Hepatocyte (in vitro differentiated cells): Measurements from ENCODE around the gene HOXC4. TPM values are rescaled to one million over a fixed set of nuclear protein-coding genes. Genes with fewer than 3 reads are reported as not detected.
A peak's percentile ranks its signal among the peaks of the same experiment; 100 is the strongest.

ENCODE experiments used
- DNase-seq: peaks from one replicate; pipeline ENCODE4 v3.0.0-alpha.2; 2016; ENCODE audit warnings: low spot score
- H2AFZ ChIP-seq: fragments of 200-600 bp; sonication (generic); 2 replicates; pipeline ENCODE4 v1.6.0; 2016; ENCODE audit warnings: antibody characterized with exemption, mild to moderate bottlenecking
- H3K27ac ChIP-seq: fragments of 200-600 bp; sonication (generic); 2 replicates; pipeline ENCODE4 v1.5.1; 2016; ENCODE audit warnings: mild to moderate bottlenecking
- H3K27me3 ChIP-seq: fragments of 200-600 bp; sonication (generic); 2 replicates; pipeline ENCODE4 v1.6.1; 2016
- H3K36me3 ChIP-seq: fragments of 200-600 bp; sonication (generic); replicated peaks from 2 replicates; pipeline ENCODE4 v1.5.1; 2016; ENCODE audit warnings: low read depth; ENCODE audit not compliant: insufficient read depth
- H3K4me1 ChIP-seq: fragments of 200-600 bp; sonication (generic); 2 replicates; pipeline ENCODE4 v1.5.1; 2016; ENCODE audit warnings: mild to moderate bottlenecking, moderate library complexity; ENCODE audit not compliant: insufficient read depth
- H3K4me2 ChIP-seq: fragments of 200-600 bp; sonication (generic); 2 replicates; pipeline ENCODE4 v1.6.0; 2016
- H3K4me3 ChIP-seq: fragments of 200-600 bp; sonication (generic); 2 replicates; pipeline ENCODE4 v1.5.1; 2016; ENCODE audit warnings: mild to moderate bottlenecking
- H3K79me2 ChIP-seq: fragments of 200-600 bp; sonication (generic); 2 replicates; pipeline ENCODE4 v1.6.0; 2017; ENCODE audit warnings: mild to moderate bottlenecking
- H3K9me2 ChIP-seq: fragments of 200-600 bp; sonication (generic); replicated peaks from 2 replicates; pipeline ENCODE4 v1.6.0; 2017; ENCODE audit warnings: mild to moderate bottlenecking; ENCODE audit not compliant: insufficient read depth
- H3K9me3 ChIP-seq: fragments of 200-600 bp; sonication (generic); 2 replicates; pipeline ENCODE4 v1.5.1; 2016; ENCODE audit warnings: low read depth, mild to moderate bottlenecking
- H4K20me1 ChIP-seq: fragments of 200-600 bp; sonication (generic); 2 replicates; pipeline ENCODE4 v1.6.0; 2016; ENCODE audit warnings: mild to moderate bottlenecking; ENCODE audit not compliant: insufficient read depth, poor library complexity, severe bottlenecking
- EZH2 ChIP-seq: fragments of 200-600 bp; sonication (generic); IDR thresholded peaks from 2 replicates; pipeline ENCODE4 v1.6.1; 2016; ENCODE audit warnings: antibody characterized with exemption, mild to moderate bottlenecking, borderline replicate concordance
- EZH2phosphoT487 ChIP-seq: fragments of 200-600 bp; sonication (generic); IDR thresholded peaks from one replicate; pipeline ENCODE4 v1.6.1; 2018; ENCODE audit warnings: antibody characterized with exemption, mild to moderate bottlenecking, low read depth, moderate library complexity; ENCODE audit not compliant: unreplicated experiment, severe bottlenecking
- WGBS: methylation state at CpG from one replicate; pipeline ENCODE4 v1.1.6; 2016; ENCODE audit warnings: low lambda C conversion rate; ENCODE audit errors: missing lambda C conversion rate; 5-methylcytosine and 5-hydroxymethylcytosine counted together
- polyA plus RNA-seq: library from polyadenylated mRNA; unstranded; fragments of >200 nt; fragmentation: Nextera tagmentation; extraction: Ambion mirVana; gene quantifications from 2 replicates; pipeline ENCODE4 v1.2.1, GENCODE V29; 2016
- total RNA-seq: library from RNA; depleted of rRNA; stranded (reverse); fragments of >200 nt; gene quantifications from 2 replicates; pipeline ENCODE4 v1.2.3, GENCODE V29; 2014
- TF ChIP-seq, protein P1 (sequence below): fragments of 200-600 bp; sonication (generic); IDR thresholded peaks from 2 replicates; pipeline ENCODE4 v1.5.1; 2016; ENCODE audit warnings: antibody characterized with exemption, mild to moderate bottlenecking; ENCODE audit not compliant: poor library complexity

HOXC4 gene
- total and polyA plus RNA-seq, 2 experiments from 2014 or later = 2.1 to 4.4 TPM

DNA sequence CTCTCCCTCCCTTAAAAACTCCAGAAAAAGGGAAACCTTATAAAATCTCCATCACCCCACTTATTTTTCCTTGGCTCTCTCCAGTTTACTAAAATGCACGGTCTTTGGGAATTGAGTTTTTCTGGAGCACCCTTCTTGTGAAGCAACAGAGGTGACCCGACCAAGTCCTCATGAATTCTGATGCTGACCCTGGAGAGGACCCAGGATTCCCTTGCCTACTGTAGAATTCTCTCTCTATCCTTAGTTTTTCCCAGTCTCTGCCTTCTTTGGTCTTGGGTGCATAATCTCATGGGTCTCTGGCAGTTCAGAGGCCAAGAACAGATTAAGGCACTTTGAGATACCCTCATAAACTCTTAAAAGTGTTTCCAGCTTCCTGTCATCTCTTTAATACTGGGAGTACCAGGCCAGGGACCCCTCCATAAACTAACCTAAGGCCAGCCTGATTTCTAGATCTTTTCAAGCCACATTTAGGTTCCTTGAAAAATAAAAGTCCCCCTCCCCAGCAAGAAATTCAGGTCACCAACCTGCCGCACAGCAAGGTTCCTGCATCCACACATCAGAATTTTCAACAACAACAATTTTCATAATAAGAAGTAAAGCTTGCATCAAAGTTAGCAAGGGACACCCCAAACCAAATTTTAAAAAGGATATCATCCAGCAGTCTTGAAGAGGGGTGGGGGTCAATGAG lies 5.1 kb upstream of the HOXC4 start:
- no peak overlapping the region for H3K27ac ChIP-seq
- H3K27me3 ChIP-seq = peaks cover 96% of the 10 kb centered on the region
- H4K20me1 ChIP-seq = no peaks in the 10 kb centered on the region
- H3K4me1 ChIP-seq = peaks cover 23% of the 10 kb centered on the region
- H2AFZ ChIP-seq = no peak overlapping the region
- WGBS = 42% methylated on average over 3 of the region's 3 CpGs
- H3K9me3 ChIP-seq = no peaks in the 10 kb centered on the region
- DNase-seq = no peak
- no peak overlapping the region for H3K4me3 ChIP-seq
- H3K9me2 ChIP-seq = no peaks in the 10 kb centered on the region
- TF ChIP-seq EZH2phosphoT487 = no peak
- no peak for TF ChIP-seq EZH2
- TF ChIP-seq, protein P1, sequence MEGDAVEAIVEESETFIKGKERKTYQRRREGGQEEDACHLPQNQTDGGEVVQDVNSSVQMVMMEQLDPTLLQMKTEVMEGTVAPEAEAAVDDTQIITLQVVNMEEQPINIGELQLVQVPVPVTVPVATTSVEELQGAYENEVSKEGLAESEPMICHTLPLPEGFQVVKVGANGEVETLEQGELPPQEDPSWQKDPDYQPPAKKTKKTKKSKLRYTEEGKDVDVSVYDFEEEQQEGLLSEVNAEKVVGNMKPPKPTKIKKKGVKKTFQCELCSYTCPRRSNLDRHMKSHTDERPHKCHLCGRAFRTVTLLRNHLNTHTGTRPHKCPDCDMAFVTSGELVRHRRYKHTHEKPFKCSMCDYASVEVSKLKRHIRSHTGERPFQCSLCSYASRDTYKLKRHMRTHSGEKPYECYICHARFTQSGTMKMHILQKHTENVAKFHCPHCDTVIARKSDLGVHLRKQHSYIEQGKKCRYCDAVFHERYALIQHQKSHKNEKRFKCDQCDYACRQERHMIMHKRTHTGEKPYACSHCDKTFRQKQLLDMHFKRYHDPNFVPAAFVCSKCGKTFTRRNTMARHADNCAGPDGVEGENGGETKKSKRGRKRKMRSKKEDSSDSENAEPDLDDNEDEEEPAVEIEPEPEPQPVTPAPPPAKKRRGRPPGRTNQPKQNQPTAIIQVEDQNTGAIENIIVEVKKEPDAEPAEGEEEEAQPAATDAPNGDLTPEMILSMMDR = no peak
- no peak overlapping the region for H3K4me2 ChIP-seq
- H3K36me3 ChIP-seq = no peaks in the 10 kb centered on the region
- no peaks in the 10 kb centered on the region for H3K79me2 ChIP-seq

DNA sequence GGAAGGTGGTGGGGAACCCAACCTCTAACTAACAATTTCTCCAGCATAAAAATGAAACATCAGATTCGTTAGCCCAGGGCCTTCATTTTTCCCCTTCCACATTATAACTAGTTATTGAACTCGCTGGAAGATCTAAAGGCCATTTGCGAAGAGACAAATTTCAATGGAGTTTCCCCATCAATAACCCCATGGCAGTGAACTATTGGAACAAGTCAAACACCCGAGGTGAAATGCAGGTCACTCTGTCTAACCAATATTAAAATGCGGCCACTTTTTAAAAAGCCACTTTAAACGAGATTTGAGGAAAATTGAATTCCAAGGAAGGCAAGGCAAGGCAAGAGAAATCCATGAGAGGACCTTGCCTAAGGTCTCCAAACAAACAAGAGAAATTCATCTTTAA lies 4.5 kb upstream of the HOXC4 start:
- H4K20me1 ChIP-seq = no peaks in the 10 kb centered on the region
- 53% methylated on average over 6 of the region's 6 CpGs for WGBS
- H3K4me2 ChIP-seq = no peak overlapping the region
- H3K4me3 ChIP-seq = no peak overlapping the region
- no peaks in the 10 kb centered on the region for H3K9me3 ChIP-seq
- DNase-seq = no peak
- H3K27me3 ChIP-seq = peaks cover 99% of the 10 kb centered on the region
- TF ChIP-seq, protein P1 = no peak
- TF ChIP-seq EZH2phosphoT487 = no peak
- no peak for TF ChIP-seq EZH2
- H3K79me2 ChIP-seq = no peaks in the 10 kb centered on the region
- no peak overlapping the region for H3K27ac ChIP-seq
- no peak overlapping the region for H2AFZ ChIP-seq
- H3K36me3 ChIP-seq = no peaks in the 10 kb centered on the region
- H3K4me1 ChIP-seq = peaks cover 27% of the 10 kb centered on the region
- H3K9me2 ChIP-seq = no peaks in the 10 kb centered on the region

DNA sequence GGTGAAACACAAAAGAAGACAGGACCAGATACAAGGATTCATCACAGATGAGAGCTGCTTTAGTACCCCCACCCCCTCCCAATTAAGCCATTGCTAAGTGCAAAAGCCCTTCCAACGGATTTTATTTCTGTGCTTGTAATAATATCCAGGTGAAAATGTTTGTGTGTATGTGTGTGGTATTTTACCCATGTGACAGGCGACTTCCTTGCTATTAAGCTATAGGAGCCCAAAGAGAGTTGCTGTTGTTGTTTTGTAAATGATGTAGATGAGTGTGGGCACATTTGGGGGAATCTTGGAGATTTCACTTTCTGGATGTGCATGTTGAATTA lies 3.2 kb upstream of the HOXC4 start:
- DNase-seq = no peak
- peaks cover 94% of the 10 kb centered on the region for H3K27me3 ChIP-seq
- H3K4me2 ChIP-seq = no peak overlapping the region
- H3K79me2 ChIP-seq = no peaks in the 10 kb centered on the region
- H3K4me1 ChIP-seq = peaks cover 30% of the 10 kb centered on the region
- no peaks in the 10 kb centered on the region for H3K9me2 ChIP-seq
- no peak overlapping the region for H2AFZ ChIP-seq
- no peaks in the 10 kb centered on the region for H3K36me3 ChIP-seq
- WGBS = 37% methylated on average over 2 of the region's 2 CpGs
- H3K9me3 ChIP-seq = no peaks in the 10 kb centered on the region
- H3K4me3 ChIP-seq = no peak overlapping the region
- no peak overlapping the region for H3K27ac ChIP-seq
- H4K20me1 ChIP-seq = no peaks in the 10 kb centered on the region
- TF ChIP-seq EZH2 (peak; percentile 1), EZH2phosphoT487 (no peak)
- TF ChIP-seq, protein P1 = no peak
